Astrocyte of the cerebellum (primary cell): Measurements from ENCODE around the gene RAB3A.

Experiments
- DNase-seq: peaks from one replicate; pipeline ENCODE4 v3.0.0-alpha.2; 2011; ENCODE audit warnings: low read depth
- H3K4me3 ChIP-seq: 2 replicates; pipeline ENCODE4 v1.5.1; 2011; ENCODE audit warnings: mild to moderate bottlenecking, low read depth, low read length, moderate library complexity
- in situ Hi-C: cut with HindIII; loops from 2 replicates; pipeline ENCODE4 v1.10.0; 2017; ENCODE audit warnings: low sequenced_read_pairs
- TF ChIP-seq, protein P1 (sequence below): IDR thresholded peaks from 2 replicates; pipeline ENCODE4 v1.5.1; 2012; ENCODE audit warnings: low read length, low read depth, moderate library complexity, mild to moderate bottlenecking; ENCODE audit errors: missing control alignments

RAB3A gene

GRCh38 chr19:18171605-18172327 lies 32.1 kb downstream of the RAB3A start:
- TF ChIP-seq, protein P1, sequence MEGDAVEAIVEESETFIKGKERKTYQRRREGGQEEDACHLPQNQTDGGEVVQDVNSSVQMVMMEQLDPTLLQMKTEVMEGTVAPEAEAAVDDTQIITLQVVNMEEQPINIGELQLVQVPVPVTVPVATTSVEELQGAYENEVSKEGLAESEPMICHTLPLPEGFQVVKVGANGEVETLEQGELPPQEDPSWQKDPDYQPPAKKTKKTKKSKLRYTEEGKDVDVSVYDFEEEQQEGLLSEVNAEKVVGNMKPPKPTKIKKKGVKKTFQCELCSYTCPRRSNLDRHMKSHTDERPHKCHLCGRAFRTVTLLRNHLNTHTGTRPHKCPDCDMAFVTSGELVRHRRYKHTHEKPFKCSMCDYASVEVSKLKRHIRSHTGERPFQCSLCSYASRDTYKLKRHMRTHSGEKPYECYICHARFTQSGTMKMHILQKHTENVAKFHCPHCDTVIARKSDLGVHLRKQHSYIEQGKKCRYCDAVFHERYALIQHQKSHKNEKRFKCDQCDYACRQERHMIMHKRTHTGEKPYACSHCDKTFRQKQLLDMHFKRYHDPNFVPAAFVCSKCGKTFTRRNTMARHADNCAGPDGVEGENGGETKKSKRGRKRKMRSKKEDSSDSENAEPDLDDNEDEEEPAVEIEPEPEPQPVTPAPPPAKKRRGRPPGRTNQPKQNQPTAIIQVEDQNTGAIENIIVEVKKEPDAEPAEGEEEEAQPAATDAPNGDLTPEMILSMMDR = no peak
- in situ Hi-C loops = no loop called here
- no peak for DNase-seq
- no peak overlapping the region for H3K4me3 ChIP-seq

- TF ChIP-seq, protein P1 = no peak
- H3K4me3 ChIP-seq = no peak overlapping the region
- in situ Hi-C loops = no loop called here
- no peak for DNase-seq
These were observed 33.1 kb downstream of the RAB3A start for GRCh38 chr19:18170714-18171255.

- no peak for DNase-seq
- TF ChIP-seq, protein P1 = no peak
- in situ Hi-C loops = loop anchor here (10.0 kb wide), 1 partner anchor 214 kb away; no protein-coding TSS in a partner anchor
- no peak overlapping the region for H3K4me3 ChIP-seq
These were observed 35.0 kb downstream of the RAB3A start for GRCh38 chr19:18168673-18169381.

GRCh38 chr19:18167975-18168645 lies 35.7 kb downstream of the RAB3A start:
- in situ Hi-C loops = loop anchor here (10.0 kb wide), 1 partner anchor 213 kb away; no protein-coding TSS in a partner anchor
- TF ChIP-seq, protein P1 = peak; percentile 75
- H3K4me3 ChIP-seq = no peak overlapping the region
- DNase-seq = no peak

GRCh38 chr19:18167011-18167410 lies 36.8 kb downstream of the RAB3A start:
- TF ChIP-seq, protein P1 = no peak
- in situ Hi-C loops = loop anchor here (10.0 kb wide), 1 partner anchor 212 kb away; no protein-coding TSS in a partner anchor
- no peak for DNase-seq
- H3K4me3 ChIP-seq = no peak overlapping the region
